SK-N-MC (cell line): ENCODE data around the gene KLHL29.

Experiments used
- DNase-seq: peaks from one replicate; pipeline ENCODE4 v3.0.0-alpha.2; 2011; ENCODE audit warnings: low read depth, low spot score
- H3K27ac ChIP-seq: fragments of 200-600 bp; sonication (generic); 2 replicates; pipeline ENCODE4 v1.5.1; 2016; ENCODE audit warnings: mixed run types
- H3K36me3 ChIP-seq: fragments of 200-600 bp; sonication (generic); 2 replicates; pipeline ENCODE4 v1.6.1; 2017; ENCODE audit warnings: antibody characterized with exemption, low read length, mixed read lengths; ENCODE audit not compliant: insufficient read depth
- H3K4me3 ChIP-seq: fragments of 200-600 bp; sonication (generic); 2 replicates; pipeline ENCODE4 v1.5.1; 2016
- H3K9ac ChIP-seq: fragments of 200-600 bp; sonication (generic); 2 replicates; pipeline ENCODE4 v1.8.0; 2017; ENCODE audit warnings: mixed run types, mixed read lengths; ENCODE audit not compliant: insufficient read length
- H3K9me3 ChIP-seq: fragments of 200-600 bp; sonication (generic); 2 replicates; pipeline ENCODE4 v1.6.1; 2017; ENCODE audit warnings: low read depth, mild to moderate bottlenecking, antibody characterized with exemption, low read length, moderate library complexity, mixed read lengths
- EZH2 ChIP-seq: fragments of 200-600 bp; sonication (generic); IDR thresholded peaks from one replicate; pipeline ENCODE4 v1.6.1; 2017; ENCODE audit warnings: antibody characterized with exemption
- FOXP2 ChIP-seq: optimal IDR thresholded peaks from 2 replicates; pipeline ENCODE3; 2011; ENCODE audit warnings: mild to moderate bottlenecking, moderate library complexity; ENCODE audit not compliant: insufficient read depth; ENCODE audit errors: extremely low read length, control extremely low read depth
- POLR2AphosphoS5 ChIP-seq: IDR thresholded peaks from 2 replicates; pipeline ENCODE4 v1.6.1; 2012; ENCODE audit warnings: mild to moderate bottlenecking, low read depth, low read length, borderline replicate concordance

KLHL29 gene

DNA sequence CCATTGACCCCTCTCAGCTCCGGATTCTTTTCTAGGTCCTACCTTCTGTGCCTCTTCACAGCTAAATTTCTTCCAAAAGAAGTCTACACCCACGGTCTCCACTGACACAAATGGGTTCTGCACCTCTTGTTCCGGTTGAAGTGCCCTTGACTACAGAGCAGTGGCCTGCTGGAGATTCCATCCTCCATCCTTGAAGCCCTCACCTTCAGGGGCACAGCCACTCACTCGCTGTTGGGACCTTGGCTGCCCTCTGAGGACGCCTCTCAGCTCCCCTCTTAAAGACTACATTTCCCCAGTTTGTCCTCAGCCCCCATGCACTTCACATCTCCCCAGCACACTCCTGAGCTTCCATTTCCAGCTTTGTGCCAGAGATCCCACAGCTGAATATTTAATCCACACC is 315.6 kb downstream of the KLHL29 start:
- no peak for TF ChIP-seq POLR2AphosphoS5
- no peak for TF ChIP-seq FOXP2
- TF ChIP-seq EZH2: no peak
- H3K9ac ChIP-seq: no peak overlapping the region
- H3K9me3 ChIP-seq: 0 out of 2 replicates have a peak, but pooled peaks cover 2% of the 10 kb centered on the region
- H3K27ac ChIP-seq: no peak overlapping the region
- no peak overlapping the region for H3K4me3 ChIP-seq
- no peak for DNase-seq
- peaks cover 26% of the 10 kb centered on the region for H3K36me3 ChIP-seq

DNA sequence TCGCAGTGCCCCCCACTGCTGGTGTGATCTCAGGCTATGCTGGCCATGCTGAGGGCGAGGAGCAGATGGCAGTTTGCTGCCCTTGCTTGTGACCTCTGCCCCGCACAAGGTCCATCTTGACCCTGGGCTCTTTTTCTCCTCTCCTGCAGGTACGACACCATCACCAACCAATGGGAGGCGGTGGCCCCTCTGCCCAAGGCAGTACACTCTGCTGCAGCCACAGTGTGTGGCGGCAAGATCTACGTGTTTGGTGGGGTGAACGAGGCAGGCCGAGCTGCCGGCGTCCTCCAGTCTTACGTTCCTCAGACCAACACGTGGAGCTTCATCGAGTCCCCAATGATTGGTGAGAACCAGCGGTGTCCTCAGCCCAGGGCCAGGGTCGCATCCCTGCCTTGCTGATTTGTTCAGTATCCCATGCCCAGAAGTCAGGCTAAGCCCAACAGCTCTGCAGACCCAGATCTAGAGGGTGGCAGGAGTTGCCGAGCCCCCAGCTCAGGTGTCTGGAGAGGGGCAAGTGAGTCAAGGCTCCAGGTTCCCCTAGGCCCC is 318.1 kb downstream of the KLHL29 start:
- no peak overlapping the region for H3K4me3 ChIP-seq
- H3K9ac ChIP-seq: no peak overlapping the region
- no peak for DNase-seq
- no peak overlapping the region for H3K27ac ChIP-seq
- peaks cover 16% of the 10 kb centered on the region for H3K36me3 ChIP-seq
- no peak for TF ChIP-seq EZH2
- no peak for TF ChIP-seq FOXP2
- no peak for TF ChIP-seq POLR2AphosphoS5
- 0 out of 2 replicates have a peak, but pooled peaks cover 2% of the 10 kb centered on the region for H3K9me3 ChIP-seq

DNA sequence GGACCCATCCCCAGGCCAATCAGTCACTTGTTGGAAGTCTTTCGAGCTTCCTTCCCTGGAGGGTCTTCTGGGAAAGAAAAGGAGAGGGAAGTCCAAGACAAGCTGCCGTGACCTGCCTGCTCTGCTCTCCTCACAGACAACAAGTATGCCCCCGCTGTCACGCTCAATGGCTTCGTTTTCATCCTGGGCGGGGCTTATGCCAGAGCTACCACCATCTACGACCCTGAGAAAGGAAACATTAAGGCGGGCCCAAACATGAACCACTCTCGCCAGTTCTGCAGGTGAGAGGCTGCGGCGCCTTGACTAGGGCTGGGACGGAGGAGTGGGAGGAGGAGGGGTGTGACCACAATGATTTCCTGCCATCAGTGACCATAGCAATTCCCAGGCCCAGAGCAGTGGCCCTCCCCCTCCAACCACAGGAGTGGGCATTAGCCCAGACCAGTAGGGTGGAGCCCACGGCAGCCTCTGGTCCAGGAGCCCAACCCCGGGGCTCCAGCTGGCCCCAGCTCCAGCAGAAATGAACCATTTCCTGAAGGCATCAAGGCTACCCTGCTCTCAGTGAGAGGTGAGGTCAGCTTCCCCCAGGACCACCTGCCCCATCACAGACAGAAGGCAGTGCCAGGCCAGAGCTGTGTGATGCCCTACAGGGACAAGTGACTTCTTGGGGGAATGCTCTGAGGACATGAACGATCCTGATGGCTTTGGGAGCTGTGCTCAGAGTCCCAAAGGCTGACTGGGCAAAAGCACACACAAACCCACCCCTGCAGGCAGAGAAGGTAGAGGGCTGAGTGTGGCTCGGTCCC is 318.8 kb downstream of the KLHL29 start:
- Histone ChIP-seq H3K4me3 (no peak overlapping the region), H3K36me3 (peaks cover 16% of the 10 kb centered on the region), H3K27ac (no peak overlapping the region), H3K9ac (no peak overlapping the region), H3K9me3 (0 out of 2 replicates have a peak, but pooled peaks cover 2% of the 10 kb centered on the region)
- no peak for TF ChIP-seq FOXP2
- TF ChIP-seq POLR2AphosphoS5: no peak
- no peak for TF ChIP-seq EZH2
- DNase-seq: no peak

DNA sequence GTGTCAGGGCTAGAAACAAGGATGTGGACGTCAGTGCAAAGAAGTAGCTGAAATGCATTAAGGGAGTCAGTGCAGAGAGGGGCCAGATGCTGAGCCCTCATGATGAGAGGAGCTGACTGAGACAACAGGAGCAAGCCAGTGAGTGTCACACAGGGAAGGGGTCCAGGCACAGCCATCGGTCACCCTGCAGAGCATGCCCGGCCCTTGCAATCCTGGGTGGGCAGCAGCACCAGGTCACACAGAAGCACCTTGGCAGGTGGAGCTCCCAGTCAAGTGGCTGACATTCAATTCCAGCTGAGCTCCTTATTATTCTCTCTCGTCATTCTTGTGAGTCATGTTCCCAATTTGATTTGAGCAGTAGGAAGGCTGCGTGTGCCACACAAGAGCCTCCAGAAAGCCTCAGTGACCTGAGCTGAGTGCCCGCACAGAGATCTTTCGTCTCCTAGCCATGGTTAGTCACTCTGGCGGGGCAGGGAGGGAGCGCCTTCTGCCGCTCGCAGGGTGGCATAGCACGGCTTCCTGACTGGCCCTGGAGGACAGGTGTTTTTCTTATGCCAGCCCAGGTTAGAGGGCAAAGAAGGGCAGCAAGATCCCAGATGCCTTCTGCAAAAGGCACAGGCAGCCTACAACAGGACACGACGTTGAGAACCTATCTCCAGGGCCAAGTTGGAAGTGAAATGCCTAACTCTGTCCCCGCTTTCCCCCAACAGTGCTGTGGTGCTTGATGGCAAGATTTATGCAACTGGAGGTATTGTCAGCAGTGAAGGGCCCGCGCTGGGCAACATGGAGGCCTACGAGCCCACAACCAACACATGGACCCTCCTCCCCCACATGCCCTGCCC is 321.0 kb downstream of the KLHL29 start:
- H3K27ac ChIP-seq: no peak overlapping the region
- H3K9me3 ChIP-seq: no peaks in the 10 kb centered on the region
- TF ChIP-seq EZH2 (no peak), POLR2AphosphoS5 (no peak), FOXP2 (no peak)
- H3K36me3 ChIP-seq: peaks cover 5% of the 10 kb centered on the region; the same call in 1 of the 2 replicates
- DNase-seq: no peak
- no peak overlapping the region for H3K9ac ChIP-seq
- H3K4me3 ChIP-seq: no peak overlapping the region

DNA sequence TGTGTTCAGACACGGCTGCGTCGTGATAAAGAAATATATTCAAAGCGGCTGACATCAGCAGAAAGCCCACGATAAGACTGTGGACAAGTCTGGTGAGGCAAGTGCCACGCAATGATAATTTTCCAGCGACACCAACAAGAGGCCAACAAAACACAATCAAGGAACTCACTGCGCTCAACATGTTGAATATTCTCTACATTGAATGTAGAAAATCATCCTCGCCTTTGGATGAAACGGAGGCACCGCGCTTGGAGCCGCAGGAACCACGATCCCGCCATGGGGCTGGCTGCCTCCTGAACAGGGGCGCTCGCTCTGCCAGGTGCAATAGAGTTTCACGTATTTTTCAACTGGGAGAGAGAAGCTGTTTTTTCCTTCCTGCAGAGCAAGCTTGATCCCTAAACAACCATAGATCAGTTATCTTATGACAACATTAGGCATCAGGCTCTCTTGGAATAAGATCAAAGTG is 321.7 kb downstream of the KLHL29 start:
- H3K36me3 ChIP-seq: peaks cover 5% of the 10 kb centered on the region; the same call in 1 of the 2 replicates
- no peak for DNase-seq

DNA sequence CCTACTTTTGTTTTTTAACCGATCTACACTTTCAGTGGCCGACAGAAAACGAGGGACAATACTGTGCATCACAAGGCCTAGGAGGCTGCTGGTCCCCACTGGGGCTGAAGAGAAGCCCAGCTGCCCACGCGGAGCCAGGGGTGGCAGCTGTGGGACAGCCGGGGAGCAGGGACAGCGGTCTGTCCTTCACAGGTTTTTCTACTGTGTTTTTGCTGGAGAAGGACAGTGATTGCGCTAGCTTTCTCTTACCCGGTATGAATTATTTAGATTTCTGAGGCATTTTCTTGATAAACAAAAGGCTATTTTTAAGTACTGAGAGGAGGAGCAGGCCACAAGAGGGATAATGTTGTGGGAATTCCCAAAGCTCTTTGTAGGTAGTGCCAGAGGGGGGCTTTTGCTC is 322.1 kb downstream of the KLHL29 start:
- H3K27ac ChIP-seq: no peak overlapping the region
- H3K36me3 ChIP-seq: peaks cover 5% of the 10 kb centered on the region; the same call in 1 of the 2 replicates
- no peak for DNase-seq
- no peak overlapping the region for H3K4me3 ChIP-seq
- no peak overlapping the region for H3K9ac ChIP-seq
- TF ChIP-seq POLR2AphosphoS5 (no peak), FOXP2 (no peak), EZH2 (no peak)
- no peaks in the 10 kb centered on the region for H3K9me3 ChIP-seq

More for the DNA sequence above, 321.7 kb downstream of the KLHL29 start:
- no peak for TF ChIP-seq FOXP2
- no peak for TF ChIP-seq POLR2AphosphoS5
- TF ChIP-seq EZH2: no peak
- Histone ChIP-seq H3K9ac (no peak overlapping the region), H3K27ac (no peak overlapping the region), H3K9me3 (no peaks in the 10 kb centered on the region), H3K4me3 (no peak overlapping the region)

DNA sequence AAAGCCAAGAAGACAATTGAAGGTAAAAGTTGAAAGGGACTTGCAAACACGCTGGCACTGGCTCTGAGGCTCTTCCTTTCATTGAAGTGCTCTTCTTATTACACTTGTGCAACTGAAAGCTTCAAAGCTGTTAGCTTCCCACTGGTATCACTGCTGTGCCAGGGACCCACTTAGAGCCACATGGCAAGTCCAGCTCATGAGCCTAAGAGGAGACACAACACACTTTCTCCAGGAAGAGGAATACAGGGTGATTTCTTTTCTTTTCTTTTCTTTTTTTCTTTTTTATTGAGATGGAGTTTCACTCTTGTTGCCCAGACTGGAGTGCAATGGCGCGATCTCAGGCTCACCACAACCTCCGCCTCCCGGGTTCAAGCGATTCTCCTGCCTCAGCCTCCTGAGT is 323.8 kb downstream of the KLHL29 start:
- Histone ChIP-seq H3K4me3 (no peak overlapping the region), H3K27ac (no peak overlapping the region), H3K9me3 (no peaks in the 10 kb centered on the region), H3K9ac (no peak overlapping the region), H3K36me3 (peaks cover 5% of the 10 kb centered on the region; the same call in 1 of the 2 replicates)
- no peak for TF ChIP-seq EZH2
- no peak for DNase-seq

DNA sequence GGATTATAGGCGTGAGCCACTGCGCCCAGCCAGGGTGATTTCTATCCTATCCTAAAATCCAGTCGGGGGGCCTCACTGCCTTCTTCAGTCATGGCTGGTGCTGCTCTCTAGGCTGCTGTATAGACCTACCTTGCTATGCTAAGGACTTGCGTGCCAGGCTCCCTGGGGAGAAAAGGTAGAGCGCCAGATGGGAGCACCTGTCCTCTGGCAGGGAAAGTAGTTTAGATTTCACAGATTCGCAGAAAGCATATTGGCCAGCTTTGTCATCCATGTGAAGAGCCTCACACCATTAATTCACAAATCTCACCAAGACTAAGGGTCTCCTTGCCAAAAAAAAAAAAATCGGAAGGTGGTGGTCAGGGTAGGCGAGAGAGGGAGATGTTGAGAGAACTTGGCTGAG is 324.3 kb downstream of the KLHL29 start:
- Histone ChIP-seq H3K36me3 (peaks cover 5% of the 10 kb centered on the region; the same call in 1 of the 2 replicates), H3K9me3 (no peaks in the 10 kb centered on the region), H3K9ac (no peak overlapping the region), H3K27ac (no peak overlapping the region), H3K4me3 (no peak overlapping the region)
- DNase-seq: no peak
- TF ChIP-seq FOXP2 (no peak), EZH2 (no peak), POLR2AphosphoS5 (no peak)
